Activated T-cell treated with anti-CD3 and anti-CD28 coated beads, Interleukin-2, amount 50 U/mL, for 72 hours (primary cell): ENCODE measurements around the gene MBOAT1. TPM values are rescaled to one million over a fixed set of nuclear protein-coding genes. Genes with fewer than 3 reads are reported as not detected.

Source experiments
- ATAC-seq, 2 donors: fragments of 150-1000 bp; cut with Tn5 transposase; replicated peaks in 1 of 2; 2 replicates each; pipeline ENCODE4 v1.10.0; 2021; ENCODE audit warnings: moderate library complexity in 2 of 2, mild to moderate bottlenecking in 1 of 2
- DNase-seq, 2 donors: peaks; one replicate each; pipeline ENCODE4 v3.0.0; 2021 to 2022; ENCODE audit warnings: mixed read lengths in 1 of 2
- H3K27ac Mint-ChIP-seq: one replicate; pipeline ENCODE4 v1.8.0; 2022; ENCODE audit warnings: mild to moderate bottlenecking, moderate library complexity, mixed read lengths
- H3K27me3 Mint-ChIP-seq: one replicate; pipeline ENCODE4 v1.8.0; 2022; ENCODE audit warnings: low read depth, mixed read lengths
- H3K36me3 Mint-ChIP-seq, 2 donors: one replicate each; pipeline ENCODE4 v1.8.0; 2022; ENCODE audit warnings: mixed read lengths in 2 of 2, mild to moderate bottlenecking in 1 of 2; ENCODE audit not compliant: insufficient read depth in 2 of 2
- H3K4me1 Mint-ChIP-seq: one replicate; pipeline ENCODE4 v1.8.0; 2022; ENCODE audit warnings: low read depth, mixed read lengths
- H3K4me3 Mint-ChIP-seq, 2 donors: one replicate each; pipeline ENCODE4 v1.8.0; 2022; ENCODE audit warnings: mild to moderate bottlenecking in 2 of 2, mixed read lengths in 2 of 2, moderate library complexity in 2 of 2
- H3K9me3 Mint-ChIP-seq, 2 donors: one replicate each; pipeline ENCODE4 v1.8.0; 2022; ENCODE audit warnings: mixed read lengths in 2 of 2
- total RNA-seq, 2 donors: library from RNA; stranded (reverse); gene quantifications; one replicate each; pipeline ENCODE4 v1.2.3, GENCODE V29; 2022

The MBOAT1 gene
- total RNA-seq, 2 donors from 2014 or later, result 11.2 to 12.3 TPM

- ATAC-seq (no peak), DNase-seq (no peak)
- H3K4me1 Mint-ChIP-seq, result peaks cover 25% of the 10 kb centered on the region
- H3K27ac Mint-ChIP-seq, result no peak overlapping the region
- H3K9me3 Mint-ChIP-seq, result no peaks in the 10 kb centered on the region
- H3K27me3 Mint-ChIP-seq, result no peaks in the 10 kb centered on the region
- H3K4me3 Mint-ChIP-seq, result no peak overlapping the region
- no peaks in the 10 kb centered on the region for H3K36me3 Mint-ChIP-seq
These were observed 43.1 kb downstream of the MBOAT1 start for GRCh38 chr6:20169119-20169557.

GRCh38 chr6:20168690-20169089 lies 43.6 kb downstream of the MBOAT1 start:
- no peak overlapping the region for H3K4me3 Mint-ChIP-seq
- H3K27me3 Mint-ChIP-seq, result no peaks in the 10 kb centered on the region
- no peaks in the 10 kb centered on the region for H3K9me3 Mint-ChIP-seq
- ATAC-seq (no peak), DNase-seq (no peak)
- H3K4me1 Mint-ChIP-seq, result peaks cover 21% of the 10 kb centered on the region
- H3K36me3 Mint-ChIP-seq, result no peaks in the 10 kb centered on the region
- no peak overlapping the region for H3K27ac Mint-ChIP-seq

- no peaks in the 10 kb centered on the region for H3K36me3 Mint-ChIP-seq
- H3K27me3 Mint-ChIP-seq, result no peaks in the 10 kb centered on the region
- no peak overlapping the region for H3K27ac Mint-ChIP-seq
- no peak for ATAC-seq
- DNase-seq, result no peak
- H3K9me3 Mint-ChIP-seq, result no peaks in the 10 kb centered on the region
- H3K4me1 Mint-ChIP-seq, result peaks cover 10% of the 10 kb centered on the region
- no peak overlapping the region for H3K4me3 Mint-ChIP-seq
These were observed 44.7 kb downstream of the MBOAT1 start for GRCh38 chr6:20167601-20168000.

- no peak overlapping the region for H3K4me3 Mint-ChIP-seq
- no peak for ATAC-seq
- H3K36me3 Mint-ChIP-seq, result no peaks in the 10 kb centered on the region
- H3K9me3 Mint-ChIP-seq, result no peaks in the 10 kb centered on the region
- no peaks in the 10 kb centered on the region for H3K27me3 Mint-ChIP-seq
- no peak for DNase-seq
- peaks cover 8% of the 10 kb centered on the region for H3K4me1 Mint-ChIP-seq
- H3K27ac Mint-ChIP-seq, result no peak overlapping the region
These were observed 46.1 kb downstream of the MBOAT1 start for GRCh38 chr6:20166210-20166609.

- ATAC-seq, result no peak
- Mint-ChIP-seq H3K4me3 (no peak overlapping the region), H3K27me3 (no peaks in the 10 kb centered on the region), H3K27ac (no peak overlapping the region), H3K9me3 (no peaks in the 10 kb centered on the region), H3K36me3 (no peaks in the 10 kb centered on the region), H3K4me1 (no peaks in the 10 kb centered on the region)
- DNase-seq, result no peak
These were observed 49.8 kb downstream of the MBOAT1 start for GRCh38 chr6:20162515-20162914.

- no peaks in the 10 kb centered on the region for H3K4me1 Mint-ChIP-seq
- H3K27me3 Mint-ChIP-seq, result no peaks in the 10 kb centered on the region
- H3K27ac Mint-ChIP-seq, result no peak overlapping the region
- DNase-seq (no peak), ATAC-seq (no peak)
- H3K9me3 Mint-ChIP-seq, result no peaks in the 10 kb centered on the region
- no peak overlapping the region for H3K4me3 Mint-ChIP-seq
- H3K36me3 Mint-ChIP-seq, result no peaks in the 10 kb centered on the region
These were observed 51.6 kb downstream of the MBOAT1 start for GRCh38 chr6:20160541-20161283.

- Mint-ChIP-seq H3K4me1 (no peaks in the 10 kb centered on the region), H3K27me3 (no peaks in the 10 kb centered on the region), H3K27ac (no peak overlapping the region), H3K9me3 (no peaks in the 10 kb centered on the region), H3K4me3 (no peak overlapping the region), H3K36me3 (no peaks in the 10 kb centered on the region)
- DNase-seq (no peak), ATAC-seq (no peak)
These were observed 52.3 kb downstream of the MBOAT1 start for GRCh38 chr6:20159781-20160540.

GRCh38 chr6:20159098-20159497 lies 53.2 kb downstream of the MBOAT1 start:
- no peak overlapping the region for H3K27ac Mint-ChIP-seq
- ATAC-seq, result no peak
- no peak for DNase-seq
- H3K9me3 Mint-ChIP-seq, result no peaks in the 10 kb centered on the region
- H3K36me3 Mint-ChIP-seq, result no peaks in the 10 kb centered on the region
- H3K4me3 Mint-ChIP-seq, result no peak overlapping the region
- no peaks in the 10 kb centered on the region for H3K27me3 Mint-ChIP-seq
- no peaks in the 10 kb centered on the region for H3K4me1 Mint-ChIP-seq

GRCh38 chr6:20158676-20159075 lies 53.6 kb downstream of the MBOAT1 start:
- no peak for ATAC-seq
- H3K4me3 Mint-ChIP-seq, result no peak overlapping the region

GRCh38 chr6:20156824-20157223 lies 55.4 kb downstream of the MBOAT1 start:
- DNase-seq (no peak), ATAC-seq (no peak)
- Mint-ChIP-seq H3K4me1 (no peaks in the 10 kb centered on the region), H3K4me3 (no peak overlapping the region), H3K36me3 (no peaks in the 10 kb centered on the region), H3K27ac (no peak overlapping the region), H3K27me3 (no peaks in the 10 kb centered on the region), H3K9me3 (no peaks in the 10 kb centered on the region)

More at GRCh38 chr6:20158676-20159075, 53.6 kb downstream of the MBOAT1 start:
- H3K9me3 Mint-ChIP-seq, result no peaks in the 10 kb centered on the region
- H3K36me3 Mint-ChIP-seq, result no peaks in the 10 kb centered on the region
- no peaks in the 10 kb centered on the region for H3K27me3 Mint-ChIP-seq
- no peak overlapping the region for H3K27ac Mint-ChIP-seq
- no peaks in the 10 kb centered on the region for H3K4me1 Mint-ChIP-seq
- DNase-seq, result no peak

- H3K36me3 Mint-ChIP-seq, result peaks cover 2 to 4% of the 10 kb centered on the region in 2 donors
- no peak for DNase-seq
- H3K9me3 Mint-ChIP-seq, result no peaks in the 10 kb centered on the region
- no peaks in the 10 kb centered on the region for H3K27me3 Mint-ChIP-seq
- no peak for ATAC-seq
- H3K4me3 Mint-ChIP-seq, result no peak overlapping the region
- no peaks in the 10 kb centered on the region for H3K4me1 Mint-ChIP-seq
- no peak overlapping the region for H3K27ac Mint-ChIP-seq
These were observed 57.5 kb downstream of the MBOAT1 start for GRCh38 chr6:20154753-20155152.

- H3K9me3 Mint-ChIP-seq, result no peaks in the 10 kb centered on the region
- no peak for DNase-seq
- no peaks in the 10 kb centered on the region for H3K4me1 Mint-ChIP-seq
- ATAC-seq, result no peak
- H3K27ac Mint-ChIP-seq, result no peak overlapping the region
- H3K36me3 Mint-ChIP-seq, result peaks cover 2 to 4% of the 10 kb centered on the region in 2 donors
- H3K27me3 Mint-ChIP-seq, result no peaks in the 10 kb centered on the region
- H3K4me3 Mint-ChIP-seq, result no peak overlapping the region
These were observed 59.1 kb downstream of the MBOAT1 start for GRCh38 chr6:20153194-20153593.

- DNase-seq, result no peak
- H3K4me1 Mint-ChIP-seq, result no peaks in the 10 kb centered on the region
- no peak for ATAC-seq
- peaks cover 6 to 7% of the 10 kb centered on the region in 2 donors for H3K9me3 Mint-ChIP-seq
- H3K27ac Mint-ChIP-seq, result no peak overlapping the region
- no peak overlapping the region for H3K4me3 Mint-ChIP-seq
- H3K36me3 Mint-ChIP-seq, result peaks cover 8 to 13% of the 10 kb centered on the region in 2 donors
- H3K27me3 Mint-ChIP-seq, result no peaks in the 10 kb centered on the region
These were observed 63.8 kb downstream of the MBOAT1 start for GRCh38 chr6:20148433-20148832.
